GM18867 (cell line): ENCODE results near the gene MYCBPAP.
A peak's percentile ranks its signal among the peaks of the same experiment; 100 is the strongest.
"Not testable (repeated sequence)": the region's sequence is repeated elsewhere in the genome, so short reads cannot be mapped to it uniquely, and the experiment has no call there.

ENCODE experiments used
- ATAC-seq: cut with Tn5 transposase; IDR thresholded peaks from one replicate; pipeline ENCODE4 v1.9.1; 2021; ENCODE audit warnings: mild to moderate bottlenecking, moderate library complexity; ENCODE audit not compliant: unreplicated experiment

MYCBPAP gene

GRCh38 chr17:50470426-50470825 is 37.8 kb upstream of the MYCBPAP start:
- no peak for ATAC-seq

- ATAC-seq: no peak
Observed at GRCh38 chr17:50471009-50471905, 37.0 kb upstream of the MYCBPAP start.

GRCh38 chr17:50472286-50472685 is 36.0 kb upstream of the MYCBPAP start:
- no peak for ATAC-seq

- ATAC-seq: not testable (repeated sequence)
Observed at GRCh38 chr17:50472761-50473161, 35.5 kb upstream of the MYCBPAP start.

DNA sequence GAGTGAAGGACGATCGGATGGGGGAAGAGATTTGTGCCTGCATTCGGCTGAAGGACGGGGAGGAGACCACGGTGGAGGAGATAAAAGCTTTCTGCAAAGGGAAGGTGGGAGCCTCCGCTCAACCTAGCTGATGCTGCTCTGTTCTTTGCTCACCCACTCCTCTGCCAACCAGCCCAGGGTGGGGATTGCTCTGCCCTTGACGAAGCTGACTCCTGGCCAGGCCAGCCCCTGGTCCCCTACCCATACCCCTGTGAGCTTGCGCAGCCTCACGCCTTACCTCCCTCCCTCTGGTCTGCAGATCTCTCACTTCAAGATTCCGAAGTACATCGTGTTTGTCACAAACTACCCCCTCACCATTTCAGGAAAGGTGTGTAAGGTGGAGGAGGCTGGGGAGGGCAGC is 34.3 kb upstream of the MYCBPAP start:
- ATAC-seq: no peak

- ATAC-seq: no peak
Observed at GRCh38 chr17:50474523-50474922, 33.7 kb upstream of the MYCBPAP start.

- ATAC-seq: no peak
Observed at GRCh38 chr17:50475362-50475761, 32.9 kb upstream of the MYCBPAP start.

DNA sequence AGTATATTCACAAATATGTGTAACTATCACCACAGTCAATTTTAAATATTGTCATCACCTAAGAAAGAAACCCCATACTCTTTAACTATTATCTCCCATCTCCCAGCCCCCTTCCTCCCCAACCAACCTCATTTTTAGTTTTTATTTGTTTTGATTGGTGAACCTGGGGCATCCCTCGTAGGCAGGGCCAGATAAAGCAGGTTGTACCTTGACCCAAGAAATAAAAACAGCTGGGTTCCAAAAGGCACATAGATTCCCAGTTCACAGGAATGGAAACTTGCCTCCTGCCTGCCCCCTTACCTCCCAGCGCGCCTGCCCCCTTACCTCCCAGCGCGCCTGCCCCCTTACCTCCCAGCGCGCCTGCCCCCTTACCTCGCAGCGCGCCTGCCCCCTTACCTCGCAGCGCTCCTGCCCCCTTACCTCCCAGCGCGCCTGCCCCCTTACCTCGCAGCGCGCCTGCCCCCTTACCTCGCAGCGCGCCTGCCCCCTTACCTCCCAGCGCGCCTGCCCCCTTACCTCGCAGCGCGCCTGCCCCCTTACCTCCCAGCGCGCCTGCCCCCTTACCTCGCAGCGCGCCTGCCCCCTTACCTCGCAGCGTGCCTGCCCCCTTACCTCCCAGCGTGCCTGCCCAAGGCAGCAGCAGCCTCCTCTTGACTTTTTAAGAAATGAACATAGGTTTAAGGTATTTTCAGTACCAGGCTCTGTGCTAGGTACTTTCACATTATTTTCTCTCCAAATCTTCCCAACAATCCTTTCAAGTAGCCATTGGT is 32.3 kb upstream of the MYCBPAP start:
- ATAC-seq: not testable (repeated sequence)

GRCh38 chr17:50476545-50477315 is 31.5 kb upstream of the MYCBPAP start:
- ATAC-seq: no peak

DNA sequence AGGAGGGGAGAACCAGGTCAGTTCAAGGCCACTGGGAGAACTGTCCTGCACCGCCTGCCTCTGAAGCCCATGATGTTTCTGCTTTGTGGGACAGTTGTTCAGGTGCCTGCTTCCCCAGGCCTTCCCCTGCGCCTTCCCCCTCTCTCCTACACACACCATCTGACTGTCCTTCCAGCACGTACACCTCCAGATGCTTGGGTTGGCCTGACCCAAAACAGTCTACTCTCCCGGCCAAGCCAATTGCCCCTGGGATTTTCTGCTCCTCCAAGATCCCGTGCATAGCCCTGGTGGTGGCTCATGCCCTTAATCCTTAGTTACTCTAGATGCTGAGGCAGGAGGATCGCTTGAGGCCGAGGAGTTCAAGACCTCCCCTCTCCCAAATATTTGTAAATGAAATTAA is 30.3 kb upstream of the MYCBPAP start:
- ATAC-seq: no peak

DNA sequence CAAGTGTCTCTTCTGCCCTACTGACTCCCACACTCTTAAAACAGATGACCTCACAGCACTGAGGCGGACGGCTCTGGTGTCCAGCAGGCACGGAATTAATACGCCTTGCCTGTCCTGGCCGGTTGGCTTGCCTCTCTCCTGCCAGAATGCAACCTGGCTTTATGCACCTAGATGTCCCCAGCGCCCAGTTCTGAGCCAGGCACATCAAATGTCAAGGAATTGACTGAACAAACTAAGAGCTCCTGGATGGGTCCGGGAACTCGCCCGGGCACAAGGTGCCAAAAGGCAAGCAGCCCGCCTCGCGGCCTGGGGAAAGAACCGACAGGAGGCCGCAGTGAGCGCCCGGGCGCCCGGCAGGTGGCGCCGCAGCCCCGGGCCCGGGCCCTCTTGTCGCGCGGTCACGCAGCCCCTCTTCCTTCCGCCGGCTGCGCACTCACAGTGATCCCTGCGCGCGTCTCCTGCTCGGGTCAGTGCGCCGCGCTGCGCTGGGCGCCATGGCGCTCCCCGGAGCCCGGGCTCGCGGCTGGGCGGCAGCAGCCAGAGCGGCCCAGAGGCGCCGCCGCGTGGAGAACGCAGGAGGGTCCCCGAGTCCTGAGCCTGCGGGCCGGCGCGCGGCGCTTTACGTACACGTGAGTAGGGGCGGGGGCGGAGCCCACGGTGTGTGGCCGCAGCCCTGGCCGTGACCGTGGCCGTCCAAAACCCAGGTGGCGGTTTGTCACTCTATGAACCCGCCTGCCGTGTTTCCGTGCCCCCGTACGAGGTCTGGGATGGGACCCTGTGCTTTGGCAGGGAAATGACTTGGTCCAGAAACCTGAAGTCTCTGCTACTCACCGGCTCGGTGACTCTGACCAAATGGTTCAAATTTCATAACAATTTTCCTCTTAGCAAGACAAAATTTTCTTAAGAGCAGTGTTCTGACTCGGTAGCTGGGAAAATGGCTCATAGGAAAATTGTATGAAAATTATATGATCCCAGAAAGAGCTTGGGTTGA is 29.6 kb upstream of the MYCBPAP start, which contains the start of gene RSAD1:
RSAD1 (plus strand) TSS at position 470 of the 991 bp plus-strand sequence; CDS start at position 495, 25 bp downstream.
- ATAC-seq: peak; percentile 87

- ATAC-seq: peak; percentile 31
Observed at GRCh38 chr17:50479522-50480141, 28.6 kb upstream of the MYCBPAP start.

GRCh38 chr17:50480142-50480764 is 28.0 kb upstream of the MYCBPAP start:
- no peak for ATAC-seq

- ATAC-seq: no peak
Observed at GRCh38 chr17:50480854-50481490, 27.3 kb upstream of the MYCBPAP start.

GRCh38 chr17:50481648-50482047 is 26.6 kb upstream of the MYCBPAP start:
- ATAC-seq: no peak

DNA sequence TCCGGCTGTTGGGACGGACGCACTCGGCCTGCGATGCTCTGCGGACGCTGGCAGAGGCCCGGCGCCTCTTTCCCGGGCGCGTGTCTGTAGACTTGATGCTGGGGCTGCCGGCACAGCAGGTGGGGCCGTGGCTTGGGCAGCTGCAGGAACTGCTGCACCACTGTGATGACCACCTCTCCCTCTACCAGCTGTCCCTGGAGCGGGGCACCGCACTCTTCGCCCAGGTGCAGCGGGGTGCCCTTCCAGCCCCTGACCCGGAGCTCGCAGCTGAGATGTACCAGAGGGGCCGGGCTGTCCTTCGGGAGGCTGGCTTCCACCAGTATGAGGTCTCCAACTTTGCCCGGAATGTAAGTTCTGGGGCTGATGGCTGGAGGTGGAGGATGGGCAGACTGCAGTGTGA is 26.1 kb upstream of the MYCBPAP start:
- ATAC-seq: no peak

- ATAC-seq: peak; percentile 32
Observed at GRCh38 chr17:50482516-50482915, 25.7 kb upstream of the MYCBPAP start.

DNA sequence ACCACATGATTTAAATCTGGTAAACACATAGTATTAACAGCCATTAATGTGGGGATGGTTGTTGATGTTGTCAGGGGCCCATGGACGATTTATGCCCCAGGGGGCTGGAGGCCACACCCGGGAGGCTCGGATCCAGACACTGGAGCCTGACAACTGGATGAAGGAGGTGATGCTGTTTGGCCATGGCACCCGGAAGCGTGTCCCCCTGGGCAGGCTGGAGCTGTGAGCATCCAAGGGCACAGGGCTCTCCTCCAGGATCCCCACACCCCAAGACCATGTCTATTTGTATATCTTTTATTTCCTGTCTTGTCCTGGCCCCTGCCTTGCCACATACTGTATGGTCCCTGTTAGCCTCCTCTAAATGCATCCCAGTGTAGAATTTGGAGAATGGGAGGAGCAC is 25.0 kb upstream of the MYCBPAP start:
- no peak for ATAC-seq
